HEK293 (cell line): ENCODE measurements around the gene MAN2B1.

Source experiments
- CTCF ChIA-PET: fragments of 350-600 bp; formaldehyde crosslinking; extraction: SDS; loops from one replicate; lab custom pipeline; 2021; ENCODE audit warnings: antibody characterized with exemption; lab: Yijun Ruan, JAX
- POLR2A ChIA-PET: fragments of 300-600 bp; formaldehyde crosslinking; extraction: SDS; loops from one replicate; lab custom pipeline; 2020; ENCODE audit warnings: antibody characterized with exemption, inconsistent platforms; lab: Yijun Ruan, JAX
- H3K27ac ChIP-seq: fragments of 200-500 bp; sonication (Bioruptor generic); 2 replicates; pipeline ENCODE4 v1.5.1; 2014; ENCODE audit warnings: low read depth, low read length, control low read depth, inconsistent platforms; ENCODE audit errors: extremely low read depth
- H3K36me3 ChIP-seq, 2 experiments: fragments of 200-500 bp in 1 of 2; sonication (Bioruptor generic) in 1 of 2; 1 replicate in 1 of 2; 2 replicates in 1 of 2; pipeline ENCODE4 v1.5.1; 2014 to 2017; ENCODE audit warnings: inconsistent platforms in 2 of 2, low read length in 2 of 2; ENCODE audit not compliant: control insufficient read depth in 2 of 2, insufficient read depth in 1 of 2
- H3K4me1 ChIP-seq: fragments of 200-500 bp; sonication (Bioruptor generic); 2 replicates; pipeline ENCODE4 v1.5.1; 2014; ENCODE audit warnings: mild to moderate bottlenecking, low read length, inconsistent platforms; ENCODE audit not compliant: control insufficient read depth, insufficient read depth
- H3K4me3 ChIP-seq: 2 replicates; pipeline ENCODE4 v1.5.1; 2011; ENCODE audit warnings: low read depth, mild to moderate bottlenecking, control low read depth, low read length, moderate library complexity
- H3K9me3 ChIP-seq: fragments of 200-500 bp; sonication (Bioruptor generic); 2 replicates; pipeline ENCODE4 v1.5.1; 2014; ENCODE audit warnings: low read depth, low read length, inconsistent platforms; ENCODE audit not compliant: control insufficient read depth, insufficient read depth
- CTCF ChIP-seq: fragments of 450-650 bp; formaldehyde crosslinking; IDR thresholded peaks from 2 replicates; pipeline ENCODE4 v1.5.1; 2016; ENCODE audit warnings: missing biosample characterization, missing genetic modification characterization
- EGR2 ChIP-seq: fragments of 450-650 bp; formaldehyde crosslinking; IDR thresholded peaks from 2 replicates; pipeline ENCODE4 v1.5.1; 2016; ENCODE audit warnings: low read depth, missing biosample characterization, missing genetic modification characterization
- KLF9 ChIP-seq: fragments of 450-650 bp; formaldehyde crosslinking; IDR thresholded peaks from 2 replicates; pipeline ENCODE4 v1.5.1; 2016; ENCODE audit warnings: missing biosample characterization, missing genetic modification characterization, low read depth
- SALL2 ChIP-seq: fragments of 450-650 bp; formaldehyde crosslinking; IDR thresholded peaks from 2 replicates; pipeline ENCODE4 v1.5.0; 2017; ENCODE audit warnings: missing biosample characterization, mild to moderate bottlenecking, missing genetic modification characterization, borderline replicate concordance
- ZNF155 ChIP-seq: fragments of 450-650 bp; formaldehyde crosslinking; IDR thresholded peaks from 2 replicates; pipeline ENCODE4 v1.5.1; 2016; ENCODE audit warnings: missing biosample characterization, missing genetic modification characterization
- ZNF175 ChIP-seq: fragments of 450-650 bp; formaldehyde crosslinking; IDR thresholded peaks from 2 replicates; pipeline ENCODE4 v1.5.1; 2016; ENCODE audit warnings: missing biosample characterization, missing genetic modification characterization
- ZNF184 ChIP-seq: fragments of 450-650 bp; IDR thresholded peaks from 2 replicates; pipeline ENCODE4 v1.5.1; 2018; ENCODE audit warnings: missing biosample characterization, mild to moderate bottlenecking, missing genetic modification characterization
- ZNF19 ChIP-seq: fragments of 450-650 bp; formaldehyde crosslinking; IDR thresholded peaks from 2 replicates; pipeline ENCODE4; 2016; ENCODE audit warnings: missing biosample characterization, missing genetic modification characterization, low read depth
- ZNF274 ChIP-seq, 2 experiments: fragments of 200-500 bp in 1 of 2; fragments of 450-650 bp in 1 of 2; sonication (Bioruptor generic) in 1 of 2; formaldehyde crosslinking in 1 of 2; IDR thresholded peaks; 2 replicates each; pipeline versions ENCODE4 v1.5.1 to v1.6.1; 2014 to 2016; ENCODE audit warnings: borderline replicate concordance in 1 of 2, inconsistent platforms in 1 of 2, low read length in 1 of 2, missing biosample characterization in 1 of 2, missing genetic modification characterization in 1 of 2
- ZNF350 ChIP-seq: fragments of 450-650 bp; formaldehyde crosslinking; IDR thresholded peaks from 2 replicates; pipeline ENCODE4 v1.5.0; 2017; ENCODE audit warnings: missing biosample characterization, mild to moderate bottlenecking, missing genetic modification characterization
- ZSCAN18 ChIP-seq: fragments of 450-650 bp; formaldehyde crosslinking; IDR thresholded peaks from 2 replicates; pipeline ENCODE4 v1.5.1; 2016; ENCODE audit warnings: missing biosample characterization, missing genetic modification characterization
- TF ChIP-seq, protein P1 (sequence below): fragments of 450-650 bp; formaldehyde crosslinking; IDR thresholded peaks from 2 replicates; pipeline ENCODE4 v1.5.1; 2016; ENCODE audit warnings: missing biosample characterization, missing genetic modification characterization
- TF ChIP-seq, protein P2 (sequence below): fragments of 450-650 bp; formaldehyde crosslinking; IDR thresholded peaks from 2 replicates; pipeline ENCODE4 v1.5.1; 2016; ENCODE audit warnings: missing biosample characterization, missing genetic modification characterization
- TF ChIP-seq, protein P3 (sequence below): fragments of 450-650 bp; formaldehyde crosslinking; IDR thresholded peaks from 2 replicates; pipeline ENCODE4 v1.5.1; 2016; ENCODE audit warnings: missing biosample characterization, missing genetic modification characterization
- TF ChIP-seq, protein P4 (sequence below): fragments of 450-650 bp; formaldehyde crosslinking; IDR thresholded peaks from 2 replicates; pipeline ENCODE4 v1.5.1; 2017; ENCODE audit warnings: missing biosample characterization, missing genetic modification characterization

MAN2B1 gene

GRCh38 chr19:12667731-12668302 is 1.3 kb upstream of the MAN2B1 start:
- peak overlapping the region; percentile 85; the same call in 1 of the 2 replicates for H3K4me3 ChIP-seq
- POLR2A ChIA-PET, result interaction anchor here (1.2 kb wide), 1 partner anchor 9 kb away, joined by 4 read pairs; no protein-coding TSS in a partner anchor
- no peaks in the 10 kb centered on the region for H3K9me3 ChIP-seq
- H3K36me3 ChIP-seq, result peaks cover 7 to 57% of the 10 kb centered on the region in 2 experiments; a peak in 2 of 3 replicates
- CTCF ChIA-PET, result interaction anchor here (1.1 kb wide), 1 partner anchor 104 kb away, joined by 3 read pairs; no protein-coding TSS in a partner anchor
- TF ChIP-seq, protein P1, sequence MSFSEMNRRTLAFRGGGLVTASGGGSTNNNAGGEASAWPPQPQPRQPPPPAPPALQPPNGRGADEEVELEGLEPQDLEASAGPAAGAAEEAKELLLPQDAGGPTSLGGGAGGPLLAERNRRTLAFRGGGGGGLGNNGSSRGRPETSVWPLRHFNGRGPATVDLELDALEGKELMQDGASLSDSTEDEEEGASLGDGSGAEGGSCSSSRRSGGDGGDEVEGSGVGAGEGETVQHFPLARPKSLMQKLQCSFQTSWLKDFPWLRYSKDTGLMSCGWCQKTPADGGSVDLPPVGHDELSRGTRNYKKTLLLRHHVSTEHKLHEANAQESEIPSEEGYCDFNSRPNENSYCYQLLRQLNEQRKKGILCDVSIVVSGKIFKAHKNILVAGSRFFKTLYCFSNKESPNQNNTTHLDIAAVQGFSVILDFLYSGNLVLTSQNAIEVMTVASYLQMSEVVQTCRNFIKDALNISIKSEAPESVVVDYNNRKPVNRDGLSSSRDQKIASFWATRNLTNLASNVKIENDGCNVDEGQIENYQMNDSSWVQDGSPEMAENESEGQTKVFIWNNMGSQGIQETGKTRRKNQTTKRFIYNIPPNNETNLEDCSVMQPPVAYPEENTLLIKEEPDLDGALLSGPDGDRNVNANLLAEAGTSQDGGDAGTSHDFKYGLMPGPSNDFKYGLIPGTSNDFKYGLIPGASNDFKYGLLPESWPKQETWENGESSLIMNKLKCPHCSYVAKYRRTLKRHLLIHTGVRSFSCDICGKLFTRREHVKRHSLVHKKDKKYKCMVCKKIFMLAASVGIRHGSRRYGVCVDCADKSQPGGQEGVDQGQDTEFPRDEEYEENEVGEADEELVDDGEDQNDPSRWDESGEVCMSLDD, result no peak
- no peak for TF ChIP-seq ZNF155 (tag by site-specific recombination)
- no peak for TF ChIP-seq EGR2 (tag by site-specific recombination)
- no peak for TF ChIP-seq ZNF274 (IDR thresholded peaks at IDR 0.05; ENCODE audit: low read length)
- TF ChIP-seq ZNF274 (tag by site-specific recombination; IDR thresholded peaks at IDR 0.05; ENCODE audit: borderline replicate concordance), result no peak
- TF ChIP-seq SALL2 (tag by site-specific recombination), result no peak
- TF ChIP-seq KLF9 (tag by site-specific recombination), result no peak
- no peak for TF ChIP-seq ZSCAN18 (tag by site-specific recombination)
- no peak for TF ChIP-seq ZNF184
- TF ChIP-seq, protein P2, sequence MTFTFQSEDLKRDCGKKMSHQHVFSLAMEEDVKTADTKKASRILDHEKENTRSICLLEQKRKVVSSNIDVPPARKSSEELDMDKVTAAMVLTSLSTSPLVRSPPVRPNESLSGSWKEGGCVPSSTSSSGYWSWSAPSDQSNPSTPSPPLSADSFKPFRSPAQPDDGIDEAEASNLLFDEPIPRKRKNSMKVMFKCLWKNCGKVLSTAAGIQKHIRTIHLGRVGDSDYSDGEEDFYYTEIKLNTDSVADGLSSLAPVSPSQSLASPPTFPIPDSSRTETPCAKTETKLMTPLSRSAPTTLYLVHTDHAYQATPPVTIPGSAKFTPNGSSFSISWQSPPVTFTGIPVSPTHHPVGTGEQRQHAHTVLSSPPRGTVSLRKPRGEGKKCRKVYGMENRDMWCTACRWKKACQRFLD, result no peak
- TF ChIP-seq, protein P3, sequence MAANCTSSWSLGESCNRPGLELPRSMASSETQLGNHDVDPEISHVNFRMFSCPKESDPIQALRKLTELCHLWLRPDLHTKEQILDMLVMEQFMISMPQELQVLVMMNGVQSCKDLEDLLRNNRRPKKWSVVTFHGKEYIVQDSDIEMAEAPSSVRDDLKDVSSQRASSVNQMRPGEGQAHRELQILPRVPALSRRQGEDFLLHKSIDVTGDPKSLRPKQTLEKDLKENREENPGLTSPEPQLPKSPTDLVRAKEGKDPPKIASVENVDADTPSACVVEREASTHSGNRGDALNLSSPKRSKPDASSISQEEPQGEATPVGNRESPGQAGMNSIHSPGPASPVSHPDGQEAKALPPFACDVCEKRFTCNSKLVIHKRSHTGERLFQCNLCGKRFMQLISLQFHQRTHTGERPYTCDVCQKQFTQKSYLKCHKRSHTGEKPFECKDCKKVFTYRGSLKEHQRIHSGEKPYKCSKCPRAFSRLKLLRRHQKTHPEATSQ (tag by site-specific recombination), result no peak
- TF ChIP-seq, protein P4, sequence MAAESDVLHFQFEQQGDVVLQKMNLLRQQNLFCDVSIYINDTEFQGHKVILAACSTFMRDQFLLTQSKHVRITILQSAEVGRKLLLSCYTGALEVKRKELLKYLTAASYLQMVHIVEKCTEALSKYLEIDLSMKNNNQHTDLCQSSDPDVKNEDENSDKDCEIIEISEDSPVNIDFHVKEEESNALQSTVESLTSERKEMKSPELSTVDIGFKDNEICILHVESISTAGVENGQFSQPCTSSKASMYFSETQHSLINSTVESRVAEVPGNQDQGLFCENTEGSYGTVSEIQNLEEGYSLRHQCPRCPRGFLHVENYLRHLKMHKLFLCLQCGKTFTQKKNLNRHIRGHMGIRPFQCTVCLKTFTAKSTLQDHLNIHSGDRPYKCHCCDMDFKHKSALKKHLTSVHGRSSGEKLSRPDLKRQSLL (tag by site-specific recombination), result no peak
- no peak for TF ChIP-seq ZNF175
- TF ChIP-seq CTCF (tag by site-specific recombination), result no peak
- no peak for TF ChIP-seq ZNF19 (tag by site-specific recombination)
- TF ChIP-seq ZNF350 (tag by site-specific recombination), result no peak
- no peaks in the 10 kb centered on the region for H3K4me1 ChIP-seq
- H3K27ac ChIP-seq, result no peak overlapping the region
